GM23338 (cell line): ENCODE results near the gene MAPK8. TPM values are rescaled to one million over a fixed set of nuclear protein-coding genes. Genes with fewer than 3 reads are reported as not detected.

ENCODE experiments used
- ATAC-seq: fragments of 200-7000 bp; cut with Tn5 transposase; 3 replicates; pipeline ENCODE4 v1.9.1; 2020
- DNase-seq: peaks from one replicate; pipeline ENCODE4 v3.0.0-alpha.2; 2015; ENCODE audit warnings: low spot score
- H2AFZ ChIP-seq: fragments of 200-600 bp; sonication (generic); 2 replicates; pipeline ENCODE4 v1.8.0; 2016; ENCODE audit warnings: antibody characterized with exemption, mild to moderate bottlenecking, moderate library complexity
- H3F3A ChIP-seq: fragments of 200-600 bp; sonication (generic); replicated peaks from 2 replicates; pipeline ENCODE4 v1.8.0; 2017; ENCODE audit warnings: antibody characterized with exemption, mixed run types, low read depth
- H3K27ac ChIP-seq: fragments of 200-600 bp; sonication (generic); 2 replicates; pipeline ENCODE4 v1.6.1; 2016; ENCODE audit warnings: low read depth
- H3K27me3 ChIP-seq: fragments of 200-600 bp; sonication (generic); 2 replicates; pipeline ENCODE4 v1.8.0; 2016; ENCODE audit warnings: mild to moderate bottlenecking, mixed run types, moderate library complexity; ENCODE audit not compliant: insufficient read depth
- H3K36me3 ChIP-seq: fragments of 200-600 bp; sonication (generic); 2 replicates; pipeline ENCODE4 v1.8.0; 2016; ENCODE audit warnings: mild to moderate bottlenecking; ENCODE audit not compliant: insufficient read depth
- H3K4me1 ChIP-seq: fragments of 200-600 bp; sonication (generic); 2 replicates; pipeline ENCODE4 v1.8.0; 2016; ENCODE audit warnings: mild to moderate bottlenecking, moderate library complexity; ENCODE audit not compliant: insufficient read depth
- H3K4me2 ChIP-seq: fragments of 200-600 bp; sonication (generic); 2 replicates; pipeline ENCODE4 v1.7.1; 2017; ENCODE audit warnings: mixed run types
- H3K4me3 ChIP-seq: fragments of 200-600 bp; sonication (generic); 2 replicates; pipeline ENCODE4 v1.6.1; 2016; ENCODE audit warnings: mixed run types
- H3K79me2 ChIP-seq: fragments of 200-600 bp; sonication (generic); replicated peaks from 2 replicates; pipeline ENCODE4 v1.8.0; 2017; ENCODE audit warnings: mild to moderate bottlenecking; ENCODE audit not compliant: insufficient read depth
- H3K9me2 ChIP-seq: fragments of 200-600 bp; sonication (generic); 2 replicates; pipeline ENCODE4 v1.8.0; 2017; ENCODE audit not compliant: insufficient read depth
- H4K20me1 ChIP-seq: fragments of 200-600 bp; sonication (generic); replicated peaks from 2 replicates; pipeline ENCODE4 v1.8.0; 2017; ENCODE audit warnings: mild to moderate bottlenecking; ENCODE audit not compliant: insufficient read depth
- H3K27ac Mint-ChIP-seq: 2 replicates; pipeline ENCODE4 v1.8.0; 2020; ENCODE audit warnings: inconsistent platforms, mild to moderate bottlenecking, moderate library complexity, mixed read lengths
- H3K27me3 Mint-ChIP-seq: 3 replicates; pipeline ENCODE4 v1.8.0; 2022; ENCODE audit warnings: low read depth, mild to moderate bottlenecking, moderate library complexity, mixed read lengths, inconsistent platforms; ENCODE audit not compliant: insufficient read depth, poor library complexity
- H3K36me3 Mint-ChIP-seq: 3 replicates; pipeline ENCODE4 v1.8.0; 2021; ENCODE audit warnings: low read depth, mild to moderate bottlenecking, inconsistent platforms, moderate library complexity, mixed read lengths
- H3K4me1 Mint-ChIP-seq: 3 replicates; pipeline ENCODE4 v1.8.0; 2020; ENCODE audit warnings: mild to moderate bottlenecking, inconsistent platforms, mixed read lengths
- H3K4me3 Mint-ChIP-seq: 3 replicates; pipeline ENCODE4 v1.8.0; 2021; ENCODE audit warnings: moderate library complexity, mild to moderate bottlenecking, inconsistent platforms, mixed read lengths
- H3K9me3 Mint-ChIP-seq: 3 replicates; pipeline ENCODE4 v1.8.0; 2020; ENCODE audit warnings: moderate library complexity, mild to moderate bottlenecking, inconsistent platforms, mixed read lengths
- JUNB ChIP-seq: IDR thresholded peaks from one replicate; pipeline ENCODE4 v1.6.1; 2016; ENCODE audit warnings: antibody characterized with exemption; ENCODE audit not compliant: unreplicated experiment
- POLR2AphosphoS5 ChIP-seq: IDR thresholded peaks from 2 replicates; pipeline ENCODE4 v1.6.1; 2016; ENCODE audit warnings: antibody characterized with exemption, low read depth
- STAT1 ChIP-seq: IDR thresholded peaks from one replicate; pipeline ENCODE4 v1.6.1; 2016; ENCODE audit warnings: antibody characterized with exemption; ENCODE audit not compliant: unreplicated experiment
- ZNF114 ChIP-seq: fragments of 250-450 bp; sonication (Bioruptor Pico); IDR thresholded peaks from 2 replicates; pipeline ENCODE4 v1.5.0; 2020; ENCODE audit warnings: mild to moderate bottlenecking, moderate library complexity
- polyA plus RNA-seq: library from polyadenylated mRNA; unstranded; fragments of >200 nt; fragmentation: Nextera tagmentation; extraction: Ambion mirVana; gene quantifications from 2 replicates; pipeline ENCODE4 v1.2.1, GENCODE V29; 2016
- total RNA-seq: library from RNA; depleted of rRNA; stranded (reverse); fragments of >200 nt; shearing (Covaris generic); gene quantifications from 2 replicates; pipeline ENCODE4 v1.2.3, GENCODE V29; 2014
- TF ChIP-seq, protein P1 (sequence below), 2 experiments: fragments of 200-600 bp in 1 of 2; sonication (generic) in 1 of 2; conservative IDR thresholded peaks; 2 replicates each; pipeline versions ENCODE4 v1.5.1 to v1.6.1; 2016 to 2017; ENCODE audit warnings: antibody characterized with exemption in 2 of 2, low read depth in 2 of 2, mild to moderate bottlenecking in 2 of 2, moderate library complexity in 1 of 2
- TF ChIP-seq, protein P2 (sequence below): fragments of 250-450 bp; sonication (Bioruptor Pico); IDR thresholded peaks from 2 replicates; pipeline ENCODE4 v1.5.0; 2020; ENCODE audit warnings: mild to moderate bottlenecking, moderate library complexity
- TF ChIP-seq, protein P3 (sequence below): IDR thresholded peaks from 2 replicates; pipeline ENCODE4 v1.6.1; 2016; ENCODE audit warnings: antibody characterized with exemption

The MAPK8 gene
- total and polyA plus RNA-seq, 2 experiments from 2014 or later = 52.4 to 73.6 TPM

DNA sequence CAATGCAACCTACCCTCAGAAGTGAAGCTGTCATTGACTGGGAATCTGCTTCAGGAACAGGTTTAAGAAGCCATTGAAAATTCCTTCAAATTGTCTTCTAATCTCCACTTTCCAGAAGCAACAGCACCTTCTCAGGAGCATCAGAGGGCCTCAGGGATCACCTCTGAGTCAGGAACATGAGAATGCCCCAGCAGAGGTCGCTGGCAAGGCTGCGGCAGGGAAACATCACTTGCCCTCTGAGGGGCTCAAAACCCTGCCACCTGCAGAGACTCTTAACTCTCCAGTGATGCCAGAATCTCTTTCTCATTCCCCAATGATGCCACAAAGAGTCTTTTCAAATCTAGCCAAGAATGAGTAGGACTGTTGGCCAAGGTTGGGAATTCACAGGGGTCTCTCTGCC, 5.9 kb upstream of the MAPK8 start:
- Mint-ChIP-seq H3K27ac (no peak overlapping the region), H3K4me1 (peaks cover 4% of the 10 kb centered on the region; the same call in 2 of the 3 replicates), H3K9me3 (no peaks in the 10 kb centered on the region), H3K36me3 (no peaks in the 10 kb centered on the region), H3K27me3 (peaks cover 4% of the 10 kb centered on the region), H3K4me3 (no peak overlapping the region)
- ATAC-seq (peak; percentile 59), DNase-seq (no peak)
- peaks cover 9% of the 10 kb centered on the region; the same call in 1 of the 2 replicates for H3K9me2 ChIP-seq
- no peaks in the 10 kb centered on the region for H3K36me3 ChIP-seq
- H4K20me1 ChIP-seq = no peaks in the 10 kb centered on the region
- H3K27ac ChIP-seq = no peak overlapping the region
- no peaks in the 10 kb centered on the region for H3F3A ChIP-seq
- H2AFZ ChIP-seq = no peak overlapping the region
- H3K4me1 ChIP-seq = peaks cover under 1% of the 10 kb centered on the region; the same call in 1 of the 2 replicates
- no peaks in the 10 kb centered on the region for H3K79me2 ChIP-seq
- TF ChIP-seq, protein P1, sequence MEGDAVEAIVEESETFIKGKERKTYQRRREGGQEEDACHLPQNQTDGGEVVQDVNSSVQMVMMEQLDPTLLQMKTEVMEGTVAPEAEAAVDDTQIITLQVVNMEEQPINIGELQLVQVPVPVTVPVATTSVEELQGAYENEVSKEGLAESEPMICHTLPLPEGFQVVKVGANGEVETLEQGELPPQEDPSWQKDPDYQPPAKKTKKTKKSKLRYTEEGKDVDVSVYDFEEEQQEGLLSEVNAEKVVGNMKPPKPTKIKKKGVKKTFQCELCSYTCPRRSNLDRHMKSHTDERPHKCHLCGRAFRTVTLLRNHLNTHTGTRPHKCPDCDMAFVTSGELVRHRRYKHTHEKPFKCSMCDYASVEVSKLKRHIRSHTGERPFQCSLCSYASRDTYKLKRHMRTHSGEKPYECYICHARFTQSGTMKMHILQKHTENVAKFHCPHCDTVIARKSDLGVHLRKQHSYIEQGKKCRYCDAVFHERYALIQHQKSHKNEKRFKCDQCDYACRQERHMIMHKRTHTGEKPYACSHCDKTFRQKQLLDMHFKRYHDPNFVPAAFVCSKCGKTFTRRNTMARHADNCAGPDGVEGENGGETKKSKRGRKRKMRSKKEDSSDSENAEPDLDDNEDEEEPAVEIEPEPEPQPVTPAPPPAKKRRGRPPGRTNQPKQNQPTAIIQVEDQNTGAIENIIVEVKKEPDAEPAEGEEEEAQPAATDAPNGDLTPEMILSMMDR (conservative IDR thresholded peaks at IDR 0.05; ENCODE audit: low read depth in 2 of 2) = peak; percentile 16 to 40; a peak in 3 of 4 replicates
- TF ChIP-seq POLR2AphosphoS5 = no peak
- TF ChIP-seq STAT1 = no peak
- H3K4me2 ChIP-seq = no peak overlapping the region
- H3K4me3 ChIP-seq = no peak overlapping the region
- 0 out of 2 replicates have a peak, but pooled peaks cover 6% of the 10 kb centered on the region for H3K27me3 ChIP-seq

DNA sequence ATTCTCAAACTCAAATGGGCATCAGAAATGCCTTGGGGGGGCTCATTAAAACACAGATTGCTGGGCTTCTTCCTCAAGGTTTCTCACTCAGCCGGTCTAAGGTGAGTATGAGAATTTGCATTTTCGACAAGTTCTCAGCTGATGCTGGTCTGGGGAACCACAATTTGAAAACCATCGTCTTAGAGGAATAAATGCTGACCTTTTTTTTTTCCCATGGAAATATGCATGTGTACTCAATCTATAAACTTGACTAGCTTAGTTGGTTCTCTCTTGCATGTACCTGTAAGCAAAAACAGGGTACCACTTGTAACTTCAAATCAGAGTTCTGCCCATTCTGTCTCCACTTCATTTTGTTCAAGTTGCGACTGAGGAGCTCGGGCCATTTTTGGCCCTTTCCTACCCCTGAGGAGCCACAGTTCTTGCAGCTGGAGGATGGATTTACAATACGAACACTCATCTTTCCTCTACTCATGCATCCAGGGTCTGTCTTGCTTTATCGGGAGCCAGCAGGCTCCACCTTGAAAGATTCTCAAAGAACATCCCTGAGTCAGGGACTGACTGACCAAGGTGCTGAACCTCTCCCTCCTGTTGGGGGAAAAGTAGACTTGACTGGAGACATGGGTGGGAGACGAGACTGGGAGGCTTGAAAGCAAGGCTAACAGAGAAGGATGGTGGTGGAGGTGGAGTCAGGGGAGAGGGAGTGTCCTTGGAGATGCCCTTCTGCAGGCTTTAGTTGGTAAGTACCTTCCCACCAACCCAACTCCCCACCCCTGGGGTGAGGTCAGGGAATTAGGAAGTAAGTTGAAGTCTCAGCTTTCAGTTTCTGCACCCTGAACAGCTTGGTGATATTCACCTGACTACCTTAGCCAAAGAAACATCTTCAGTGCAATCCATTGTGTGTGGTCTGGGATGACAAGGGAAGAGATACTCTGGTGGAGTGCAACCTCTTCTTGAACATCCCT, 3.7 kb upstream of the MAPK8 start:
- Histone ChIP-seq H3K4me2 (no peak overlapping the region), H3K36me3 (no peaks in the 10 kb centered on the region), H3K79me2 (peaks cover 7% of the 10 kb centered on the region), H3K4me3 (no peak overlapping the region), H2AFZ (no peak overlapping the region), H3K4me1 (peaks cover 10% of the 10 kb centered on the region), H4K20me1 (peaks cover 5% of the 10 kb centered on the region; the same call in 1 of the 2 replicates), H3K27me3 (0 out of 2 replicates have a peak, but pooled peaks cover 6% of the 10 kb centered on the region), H3K9me2 (peaks cover 9% of the 10 kb centered on the region; the same call in 1 of the 2 replicates), H3F3A (no peaks in the 10 kb centered on the region; the same call in 1 of the 2 replicates), H3K27ac (no peak overlapping the region)
- H3K9me3 Mint-ChIP-seq = no peaks in the 10 kb centered on the region; the same call in 2 of the 3 replicates
- H3K36me3 Mint-ChIP-seq = no peaks in the 10 kb centered on the region
- no peak overlapping the region for H3K4me3 Mint-ChIP-seq
- H3K27me3 Mint-ChIP-seq = peaks cover 2% of the 10 kb centered on the region
- H3K27ac Mint-ChIP-seq = no peak overlapping the region
- ATAC-seq = no peak
- DNase-seq = no peak
- H3K4me1 Mint-ChIP-seq = peaks cover 9% of the 10 kb centered on the region
- TF ChIP-seq, protein P2, sequence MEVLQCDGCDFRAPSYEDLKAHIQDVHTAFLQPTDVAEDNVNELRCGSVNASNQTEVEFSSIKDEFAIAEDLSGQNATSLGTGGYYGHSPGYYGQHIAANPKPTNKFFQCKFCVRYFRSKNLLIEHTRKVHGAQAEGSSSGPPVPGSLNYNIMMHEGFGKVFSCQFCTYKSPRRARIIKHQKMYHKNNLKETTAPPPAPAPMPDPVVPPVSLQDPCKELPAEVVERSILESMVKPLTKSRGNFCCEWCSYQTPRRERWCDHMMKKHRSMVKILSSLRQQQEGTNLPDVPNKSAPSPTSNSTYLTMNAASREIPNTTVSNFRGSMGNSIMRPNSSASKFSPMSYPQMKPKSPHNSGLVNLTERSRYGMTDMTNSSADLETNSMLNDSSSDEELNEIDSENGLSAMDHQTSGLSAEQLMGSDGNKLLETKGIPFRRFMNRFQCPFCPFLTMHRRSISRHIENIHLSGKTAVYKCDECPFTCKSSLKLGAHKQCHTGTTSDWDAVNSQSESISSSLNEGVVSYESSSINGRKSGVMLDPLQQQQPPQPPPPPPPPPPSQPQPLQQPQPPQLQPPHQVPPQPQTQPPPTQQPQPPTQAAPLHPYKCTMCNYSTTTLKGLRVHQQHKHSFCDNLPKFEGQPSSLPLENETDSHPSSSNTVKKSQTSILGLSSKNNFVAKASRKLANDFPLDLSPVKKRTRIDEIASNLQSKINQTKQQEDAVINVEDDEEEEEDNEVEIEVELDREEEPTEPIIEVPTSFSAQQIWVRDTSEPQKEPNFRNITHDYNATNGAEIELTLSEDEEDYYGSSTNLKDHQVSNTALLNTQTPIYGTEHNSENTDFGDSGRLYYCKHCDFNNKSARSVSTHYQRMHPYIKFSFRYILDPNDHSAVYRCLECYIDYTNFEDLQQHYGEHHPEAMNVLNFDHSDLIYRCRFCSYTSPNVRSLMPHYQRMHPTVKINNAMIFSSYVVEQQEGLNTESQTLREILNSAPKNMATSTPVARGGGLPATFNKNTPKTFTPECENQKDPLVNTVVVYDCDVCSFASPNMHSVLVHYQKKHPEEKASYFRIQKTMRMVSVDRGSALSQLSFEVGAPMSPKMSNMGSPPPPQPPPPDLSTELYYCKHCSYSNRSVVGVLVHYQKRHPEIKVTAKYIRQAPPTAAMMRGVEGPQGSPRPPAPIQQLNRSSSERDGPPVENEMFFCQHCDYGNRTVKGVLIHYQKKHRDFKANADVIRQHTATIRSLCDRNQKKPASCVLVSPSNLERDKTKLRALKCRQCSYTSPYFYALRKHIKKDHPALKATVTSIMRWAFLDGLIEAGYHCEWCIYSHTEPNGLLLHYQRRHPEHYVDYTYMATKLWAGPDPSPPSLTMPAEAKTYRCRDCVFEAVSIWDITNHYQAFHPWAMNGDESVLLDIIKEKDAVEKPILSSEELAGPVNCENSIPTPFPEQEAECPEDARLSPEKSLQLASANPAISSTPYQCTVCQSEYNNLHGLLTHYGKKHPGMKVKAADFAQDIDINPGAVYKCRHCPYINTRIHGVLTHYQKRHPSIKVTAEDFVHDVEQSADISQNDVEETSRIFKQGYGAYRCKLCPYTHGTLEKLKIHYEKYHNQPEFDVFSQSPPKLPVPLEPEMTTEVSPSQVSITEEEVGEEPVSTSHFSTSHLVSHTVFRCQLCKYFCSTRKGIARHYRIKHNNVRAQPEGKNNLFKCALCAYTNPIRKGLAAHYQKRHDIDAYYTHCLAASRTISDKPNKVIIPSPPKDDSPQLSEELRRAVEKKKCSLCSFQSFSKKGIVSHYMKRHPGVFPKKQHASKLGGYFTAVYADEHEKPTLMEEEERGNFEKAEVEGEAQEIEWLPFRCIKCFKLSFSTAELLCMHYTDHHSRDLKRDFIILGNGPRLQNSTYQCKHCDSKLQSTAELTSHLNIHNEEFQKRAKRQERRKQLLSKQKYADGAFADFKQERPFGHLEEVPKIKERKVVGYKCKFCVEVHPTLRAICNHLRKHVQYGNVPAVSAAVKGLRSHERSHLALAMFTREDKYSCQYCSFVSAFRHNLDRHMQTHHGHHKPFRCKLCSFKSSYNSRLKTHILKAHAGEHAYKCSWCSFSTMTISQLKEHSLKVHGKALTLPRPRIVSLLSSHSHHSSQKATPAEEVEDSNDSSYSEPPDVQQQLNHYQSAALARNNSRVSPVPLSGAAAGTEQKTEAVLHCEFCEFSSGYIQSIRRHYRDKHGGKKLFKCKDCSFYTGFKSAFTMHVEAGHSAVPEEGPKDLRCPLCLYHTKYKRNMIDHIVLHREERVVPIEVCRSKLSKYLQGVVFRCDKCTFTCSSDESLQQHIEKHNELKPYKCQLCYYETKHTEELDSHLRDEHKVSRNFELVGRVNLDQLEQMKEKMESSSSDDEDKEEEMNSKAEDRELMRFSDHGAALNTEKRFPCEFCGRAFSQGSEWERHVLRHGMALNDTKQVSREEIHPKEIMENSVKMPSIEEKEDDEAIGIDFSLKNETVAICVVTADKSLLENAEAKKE (CRISPR knock-in tag) = no peak
- TF ChIP-seq ZNF114 (no peak), JUNB (no peak)
- TF ChIP-seq, protein P3, sequence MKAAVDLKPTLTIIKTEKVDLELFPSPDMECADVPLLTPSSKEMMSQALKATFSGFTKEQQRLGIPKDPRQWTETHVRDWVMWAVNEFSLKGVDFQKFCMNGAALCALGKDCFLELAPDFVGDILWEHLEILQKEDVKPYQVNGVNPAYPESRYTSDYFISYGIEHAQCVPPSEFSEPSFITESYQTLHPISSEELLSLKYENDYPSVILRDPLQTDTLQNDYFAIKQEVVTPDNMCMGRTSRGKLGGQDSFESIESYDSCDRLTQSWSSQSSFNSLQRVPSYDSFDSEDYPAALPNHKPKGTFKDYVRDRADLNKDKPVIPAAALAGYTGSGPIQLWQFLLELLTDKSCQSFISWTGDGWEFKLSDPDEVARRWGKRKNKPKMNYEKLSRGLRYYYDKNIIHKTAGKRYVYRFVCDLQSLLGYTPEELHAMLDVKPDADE = no peak
